GM12874 (cell line): Measurements from ENCODE around the gene TMPRSS13.

Experiments used
- TF ChIP-seq, protein P1 (sequence below): IDR thresholded peaks from 2 replicates; pipeline ENCODE4 v1.5.1; 2011; ENCODE audit warnings: low read depth, mild to moderate bottlenecking, control low read depth, low read length, moderate library complexity; ENCODE audit not compliant: insufficient read depth

TMPRSS13 gene

DNA sequence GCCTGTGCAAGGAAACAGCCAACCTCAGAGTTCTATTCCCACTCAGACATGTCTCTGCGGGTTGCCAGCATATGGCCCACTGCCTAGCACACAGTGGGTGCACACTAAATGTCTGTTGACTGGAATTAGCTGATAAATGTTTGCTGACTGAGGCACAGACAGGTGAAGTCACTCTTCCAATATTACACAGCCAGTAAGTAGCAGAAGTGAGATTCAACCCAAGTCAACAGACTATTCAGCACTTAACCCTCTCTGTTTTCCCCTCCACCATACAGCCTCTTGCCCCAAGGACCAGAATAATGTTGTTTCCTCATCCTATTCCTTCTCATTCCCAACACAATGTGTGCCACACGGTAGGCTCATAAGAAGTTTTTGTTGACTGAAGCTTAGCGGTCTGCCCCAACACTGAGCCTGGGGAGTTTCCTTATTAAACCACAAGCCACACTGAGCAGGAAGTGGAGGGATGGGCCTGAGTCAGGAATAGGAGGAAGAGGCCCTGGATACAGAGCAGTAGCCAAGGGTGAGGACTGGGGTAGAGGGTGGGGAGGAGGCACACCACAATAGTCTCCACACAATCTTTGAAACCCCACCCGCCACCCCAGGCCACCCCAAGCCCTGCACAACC lies 41.3 kb upstream of the TMPRSS13 start:
- TF ChIP-seq, protein P1, sequence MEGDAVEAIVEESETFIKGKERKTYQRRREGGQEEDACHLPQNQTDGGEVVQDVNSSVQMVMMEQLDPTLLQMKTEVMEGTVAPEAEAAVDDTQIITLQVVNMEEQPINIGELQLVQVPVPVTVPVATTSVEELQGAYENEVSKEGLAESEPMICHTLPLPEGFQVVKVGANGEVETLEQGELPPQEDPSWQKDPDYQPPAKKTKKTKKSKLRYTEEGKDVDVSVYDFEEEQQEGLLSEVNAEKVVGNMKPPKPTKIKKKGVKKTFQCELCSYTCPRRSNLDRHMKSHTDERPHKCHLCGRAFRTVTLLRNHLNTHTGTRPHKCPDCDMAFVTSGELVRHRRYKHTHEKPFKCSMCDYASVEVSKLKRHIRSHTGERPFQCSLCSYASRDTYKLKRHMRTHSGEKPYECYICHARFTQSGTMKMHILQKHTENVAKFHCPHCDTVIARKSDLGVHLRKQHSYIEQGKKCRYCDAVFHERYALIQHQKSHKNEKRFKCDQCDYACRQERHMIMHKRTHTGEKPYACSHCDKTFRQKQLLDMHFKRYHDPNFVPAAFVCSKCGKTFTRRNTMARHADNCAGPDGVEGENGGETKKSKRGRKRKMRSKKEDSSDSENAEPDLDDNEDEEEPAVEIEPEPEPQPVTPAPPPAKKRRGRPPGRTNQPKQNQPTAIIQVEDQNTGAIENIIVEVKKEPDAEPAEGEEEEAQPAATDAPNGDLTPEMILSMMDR: no peak

DNA sequence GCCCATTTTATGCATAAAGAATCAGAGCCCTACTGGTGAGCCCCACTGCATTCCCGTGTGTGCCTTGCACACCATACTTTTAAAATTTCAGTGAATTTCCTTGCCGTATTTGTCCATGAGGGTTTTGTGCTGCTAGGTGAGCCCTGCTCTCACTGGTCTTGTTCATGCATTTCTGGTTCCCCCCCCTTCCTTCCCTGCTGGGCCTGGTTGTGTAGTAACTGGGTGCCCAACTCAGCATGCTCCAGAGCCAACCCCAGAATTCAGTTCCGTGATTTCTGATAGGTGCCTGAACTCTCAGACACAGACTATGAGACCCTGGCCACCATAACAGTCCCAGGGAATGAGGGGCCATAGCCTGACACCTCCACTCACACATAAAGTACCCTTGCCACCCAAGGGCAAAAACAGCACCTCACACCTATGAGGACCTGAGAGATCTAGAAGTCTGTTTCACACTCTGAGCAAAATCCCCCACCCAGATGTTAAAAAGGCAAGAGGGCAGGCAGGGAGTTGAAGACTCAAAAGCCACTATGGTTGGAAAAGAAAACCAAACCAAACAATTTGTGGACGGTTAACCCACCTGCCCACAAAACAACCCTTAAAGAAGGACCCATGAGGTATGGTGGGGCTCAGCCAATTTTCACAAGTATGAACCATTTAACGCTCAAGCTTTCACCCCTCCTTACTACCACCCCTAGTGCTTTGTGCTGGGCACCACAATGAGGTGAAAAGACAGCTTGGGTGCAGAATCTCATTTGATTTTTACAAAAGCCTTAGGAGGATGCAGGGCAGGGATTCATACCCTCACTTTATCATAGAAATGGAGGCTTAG lies 40.2 kb upstream of the TMPRSS13 start:
- TF ChIP-seq, protein P1: no peak

DNA sequence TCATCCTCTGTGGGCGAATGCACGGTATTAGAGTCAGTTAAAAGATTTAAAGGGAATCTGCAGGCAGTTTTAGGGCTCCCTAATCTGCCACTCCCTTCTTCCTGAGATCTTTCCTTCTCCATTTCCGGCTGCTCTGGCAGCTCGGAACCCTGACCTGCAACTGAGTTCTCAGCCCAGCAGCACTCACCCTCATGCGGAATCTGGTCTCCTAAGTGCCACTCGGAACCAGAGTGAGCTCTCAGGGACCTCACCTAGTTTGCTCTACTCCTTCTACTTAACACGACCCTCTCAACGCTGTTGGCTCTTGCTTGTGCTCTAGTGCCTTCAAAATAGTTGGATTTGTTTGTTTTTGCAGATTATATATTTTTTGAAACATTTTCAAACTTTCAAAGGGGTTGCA lies 37.7 kb upstream of the TMPRSS13 start:
- TF ChIP-seq, protein P1: no peak

DNA sequence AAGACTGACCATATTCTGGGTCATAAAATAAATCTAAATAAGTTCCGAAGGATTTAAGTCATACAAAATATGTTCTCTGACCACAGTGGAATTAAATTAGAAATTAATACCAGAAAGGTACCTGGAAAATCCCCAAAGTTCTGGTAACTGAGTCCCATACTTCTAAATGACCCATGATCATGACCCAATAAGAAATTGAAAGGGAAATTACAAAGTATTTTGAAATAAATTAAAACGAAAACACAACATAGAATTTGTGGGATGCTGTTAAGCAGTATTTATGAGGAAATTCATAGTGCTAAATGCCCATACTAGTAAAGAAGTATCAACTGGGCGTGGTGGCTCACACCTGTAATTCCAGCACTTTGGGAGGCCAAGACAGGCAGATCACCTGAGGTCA lies 33.6 kb upstream of the TMPRSS13 start:
- TF ChIP-seq, protein P1: no peak

DNA sequence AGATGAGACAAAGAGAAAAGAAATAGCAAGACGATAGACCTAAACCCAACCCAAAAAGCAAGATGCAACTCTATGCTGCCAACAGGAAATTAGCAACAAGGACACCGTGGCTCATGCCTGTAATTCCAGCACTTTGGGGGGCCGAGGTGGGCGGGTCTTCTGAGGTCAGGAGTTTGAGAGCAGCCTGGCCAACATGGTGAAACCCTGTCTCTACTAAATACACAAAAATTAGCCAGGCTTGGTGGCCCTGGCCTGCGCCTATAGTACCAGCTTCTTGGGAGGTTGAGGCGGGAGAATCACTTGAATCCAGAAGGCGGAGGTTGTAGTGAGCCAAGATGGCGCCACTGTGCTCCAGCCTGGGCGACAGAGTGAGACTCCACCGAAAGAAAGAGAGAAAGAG lies 32.7 kb upstream of the TMPRSS13 start:
- TF ChIP-seq, protein P1: no peak

DNA sequence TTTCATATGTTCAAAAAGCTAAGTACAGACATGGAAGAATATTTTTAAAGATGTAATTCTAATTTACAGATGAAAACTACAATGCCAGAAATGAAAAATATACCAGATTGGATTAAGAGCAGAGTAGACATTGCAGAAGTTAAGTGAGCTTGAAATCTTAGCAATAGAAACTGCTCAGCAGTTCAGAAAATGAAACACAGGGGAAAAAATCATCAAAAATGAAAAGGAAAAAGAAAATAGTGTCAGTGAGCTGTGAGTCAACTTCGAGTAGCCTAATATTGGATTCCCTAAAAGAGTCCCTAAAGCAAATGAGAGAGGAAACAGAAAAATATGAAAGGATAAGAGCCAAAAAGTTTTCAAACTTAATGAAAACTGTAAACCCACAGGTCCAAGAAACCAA lies 31.2 kb upstream of the TMPRSS13 start:
- TF ChIP-seq, protein P1: no peak

DNA sequence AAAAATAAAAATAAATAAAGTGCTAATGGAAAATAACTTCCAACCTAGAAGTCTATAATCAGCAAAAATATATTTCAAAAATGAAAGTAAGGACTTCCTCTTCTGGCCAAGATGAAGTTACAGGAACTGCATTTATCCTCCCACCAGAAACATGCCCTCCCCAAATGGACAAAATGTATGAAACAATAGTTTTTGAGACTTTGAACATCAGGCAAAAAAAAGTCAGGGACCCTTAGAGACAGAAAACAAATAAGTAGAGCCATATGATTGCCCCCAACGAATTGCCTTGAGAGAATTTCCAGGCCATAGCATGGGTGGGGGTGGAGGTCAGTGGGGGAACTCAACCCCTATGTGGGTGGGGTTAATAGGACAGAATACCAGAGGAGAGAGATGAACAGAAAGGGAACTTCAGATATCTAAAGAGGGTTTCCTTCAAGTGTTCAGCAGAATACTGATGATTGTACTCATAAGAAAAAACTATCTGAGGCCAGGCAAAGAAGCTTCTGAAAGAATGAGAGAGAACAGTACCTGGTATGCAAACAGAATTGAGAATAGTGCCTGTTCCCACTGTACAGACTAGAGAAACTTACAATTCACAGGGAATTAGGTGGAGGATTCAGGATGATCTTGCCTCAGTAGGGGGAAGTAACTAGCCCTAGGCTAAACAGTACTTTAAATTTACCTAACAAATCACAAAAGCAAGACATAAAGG lies 30.4 kb upstream of the TMPRSS13 start:
- TF ChIP-seq, protein P1: no peak
